ENCODE measurements around the gene MLLT3.

GRCh38 chr9:20312732-20313131 is 309.6 kb downstream of the MLLT3 start:
- TF ChIP-seq CTCF (IDR thresholded peaks at IDR 0.05) (no peak), POLR2AphosphoS5 (IDR thresholded peaks at IDR 0.05) (no peak)

Data from prostate gland (tissue), 2 donors.